NCI-H1105 (cell line): Measurements from ENCODE around the gene TP53BP2.

ENCODE experiments used
- DNase-seq: peaks from one replicate; lab custom pipeline; 2025; lab: John Stamatoyannopoulos, UW

Gene TP53BP2

DNA sequence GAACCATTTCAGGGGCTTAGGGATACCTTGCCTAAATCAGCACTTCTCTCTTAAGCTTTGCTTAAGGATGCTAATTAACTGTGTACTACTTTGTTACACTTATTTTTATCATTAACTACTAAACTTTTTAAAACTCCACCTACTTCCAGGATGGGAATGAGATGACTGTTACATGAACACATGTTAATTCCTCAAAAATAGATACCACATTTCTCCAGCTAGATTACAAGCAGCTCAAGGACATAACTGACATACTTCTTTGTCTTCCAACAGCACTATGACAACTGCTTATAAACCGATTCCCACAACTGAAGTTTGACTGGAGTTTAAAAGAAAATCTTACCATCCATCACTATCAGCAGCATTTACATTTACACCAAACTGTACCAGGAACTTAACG lies 53.7 kb downstream of the TP53BP2 start:
- DNase-seq = no peak

DNA sequence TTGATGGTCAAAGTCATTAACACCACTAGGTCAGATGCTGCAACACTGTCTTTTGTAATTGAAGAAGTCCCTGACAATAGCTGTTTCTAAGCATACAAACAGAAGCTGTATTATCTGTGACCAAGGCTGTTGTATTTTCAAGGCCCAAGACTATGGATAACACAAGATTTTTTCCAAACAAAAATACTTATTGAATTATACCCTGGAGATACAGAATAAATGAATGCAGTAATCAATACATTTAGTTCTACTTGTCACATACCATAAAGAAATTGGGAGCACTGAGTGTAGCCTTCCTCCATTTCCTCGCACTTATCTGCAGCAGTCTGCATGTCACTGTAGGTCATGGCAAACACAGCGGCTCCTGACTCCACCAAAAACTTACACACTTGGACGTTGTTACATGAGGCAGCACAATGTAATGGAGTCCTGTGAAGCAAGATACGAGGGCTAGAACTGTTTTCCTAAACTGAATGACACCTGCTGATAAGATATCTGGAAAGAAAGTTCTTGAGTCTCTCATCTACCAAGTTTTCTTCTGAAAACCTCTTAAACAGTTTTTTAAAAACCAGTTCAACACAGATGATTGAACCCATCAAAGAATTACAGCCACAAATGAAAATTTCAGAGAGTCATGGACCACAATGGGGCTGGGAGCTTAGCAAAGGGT lies 56.9 kb downstream of the TP53BP2 start:
- DNase-seq = no peak

GRCh38 chr1:223785808-223786207 lies 59.9 kb downstream of the TP53BP2 start:
- DNase-seq = no peak

GRCh38 chr1:223784541-223784940 lies 61.2 kb downstream of the TP53BP2 start:
- no peak for DNase-seq

- no peak for DNase-seq
These were observed 62.1 kb downstream of the TP53BP2 start for GRCh38 chr1:223783676-223784075.

DNA sequence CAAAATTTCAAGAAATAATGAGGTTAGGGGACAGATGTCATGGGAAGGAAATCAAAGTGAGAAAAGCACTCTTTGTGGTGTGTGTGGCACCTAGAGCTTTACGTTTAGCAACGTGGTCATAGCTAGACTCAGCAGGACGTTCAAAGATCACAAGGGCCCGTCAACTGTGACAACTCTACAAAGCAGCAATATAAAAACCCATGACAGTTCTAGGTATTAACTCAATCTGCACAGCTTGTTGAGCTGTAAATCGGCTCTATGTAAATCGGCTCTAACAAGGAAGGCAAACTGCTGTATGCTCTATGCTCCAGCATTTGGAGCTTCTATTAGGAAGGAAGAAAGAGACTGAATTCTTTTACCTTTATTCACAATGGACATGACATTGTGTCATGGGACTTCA lies 64.8 kb downstream of the TP53BP2 start:
- no peak for DNase-seq

GRCh38 chr1:223780318-223780717 lies 65.4 kb downstream of the TP53BP2 start:
- DNase-seq = no peak

- DNase-seq = no peak
These were observed 68.8 kb downstream of the TP53BP2 start for GRCh38 chr1:223776826-223777454.

- DNase-seq = no peak
These were observed 69.5 kb downstream of the TP53BP2 start for GRCh38 chr1:223776075-223776814.

DNA sequence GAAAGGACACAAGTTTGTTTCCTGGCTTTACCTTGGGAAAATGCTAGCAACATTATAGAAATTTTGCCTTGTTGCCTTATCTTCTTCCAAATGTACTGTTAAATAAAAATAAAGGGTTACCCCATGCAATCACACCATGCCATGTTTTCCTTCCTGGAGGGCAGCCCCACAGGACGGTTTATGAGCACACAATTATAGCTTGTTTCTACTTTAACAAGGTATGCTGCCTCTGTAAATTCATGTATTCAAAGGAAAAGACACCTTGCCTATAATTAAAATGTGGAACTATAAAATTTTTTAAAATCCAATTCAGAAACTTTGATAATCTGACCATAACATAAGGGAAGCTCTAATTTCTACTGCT lies 70.1 kb downstream of the TP53BP2 start:
- DNase-seq = no peak

DNA sequence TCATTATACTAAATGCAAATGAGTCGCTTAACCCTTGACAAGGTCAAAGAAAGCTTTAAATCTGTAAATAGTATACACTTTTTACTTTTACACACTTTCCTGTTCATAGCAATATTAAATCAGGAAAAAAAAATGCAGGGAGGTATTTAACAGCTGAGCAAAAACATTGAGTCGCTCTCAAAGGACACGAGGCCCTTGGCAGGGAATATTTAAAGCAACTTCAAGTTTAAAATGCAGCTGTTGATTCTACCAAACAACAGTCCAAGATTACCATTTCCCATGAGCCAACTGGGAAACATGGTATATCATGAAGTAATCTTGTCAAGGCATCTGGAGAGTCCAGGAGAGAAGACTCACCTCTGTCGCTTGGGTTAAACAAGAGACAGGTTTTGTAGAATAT lies 70.7 kb downstream of the TP53BP2 start:
- no peak for DNase-seq

DNA sequence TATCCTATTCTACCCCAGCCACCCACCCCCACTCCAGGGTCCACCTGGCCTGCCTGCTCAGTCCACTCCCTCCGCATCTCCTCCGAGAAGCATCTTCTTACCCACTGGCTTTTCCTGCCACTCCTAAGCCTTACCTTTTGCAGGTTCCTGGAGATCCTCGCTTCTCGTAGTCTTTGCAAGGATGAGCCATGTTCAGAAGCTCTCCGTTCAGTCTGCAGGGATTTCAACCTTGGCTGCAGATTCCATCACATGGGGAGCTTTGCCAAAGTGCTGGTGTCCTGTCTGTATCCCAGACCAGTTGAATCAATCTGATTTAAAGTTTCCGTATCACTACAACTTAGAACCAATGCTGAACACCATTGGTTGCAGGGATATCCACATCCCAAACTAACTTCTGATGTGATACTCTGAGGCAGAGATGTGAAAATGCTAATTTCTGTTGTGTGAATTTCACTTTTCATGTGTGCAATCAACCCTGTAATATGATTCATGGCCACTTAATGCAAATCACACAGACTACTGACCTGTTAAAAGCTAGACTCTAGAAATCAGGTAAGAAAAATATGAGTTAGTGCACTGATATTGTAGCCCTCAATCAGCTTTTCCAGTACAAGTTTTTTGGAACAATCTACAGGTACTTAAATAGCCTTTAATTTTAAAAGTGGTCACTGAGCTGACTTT lies 71.5 kb downstream of the TP53BP2 start:
- no peak for DNase-seq

DNA sequence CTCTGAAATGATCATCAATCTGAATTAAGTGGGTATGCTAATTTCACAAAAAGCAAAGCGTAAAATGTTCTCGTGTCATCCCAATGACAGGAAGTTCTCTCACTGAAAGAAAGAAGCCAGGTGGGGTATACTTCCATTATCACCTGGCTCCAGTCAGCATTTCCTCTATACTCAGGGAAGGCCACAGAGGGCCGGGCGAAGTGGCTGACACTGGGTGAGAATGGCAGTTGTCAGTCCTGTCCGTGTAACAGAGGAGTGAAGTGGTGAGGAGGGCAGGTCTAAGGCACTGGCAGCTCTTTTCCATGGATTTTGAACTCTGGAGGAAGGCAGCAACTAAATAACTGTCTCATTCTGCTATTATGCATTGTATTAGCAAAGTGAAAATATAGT lies 73.0 kb downstream of the TP53BP2 start:
- DNase-seq = no peak

DNA sequence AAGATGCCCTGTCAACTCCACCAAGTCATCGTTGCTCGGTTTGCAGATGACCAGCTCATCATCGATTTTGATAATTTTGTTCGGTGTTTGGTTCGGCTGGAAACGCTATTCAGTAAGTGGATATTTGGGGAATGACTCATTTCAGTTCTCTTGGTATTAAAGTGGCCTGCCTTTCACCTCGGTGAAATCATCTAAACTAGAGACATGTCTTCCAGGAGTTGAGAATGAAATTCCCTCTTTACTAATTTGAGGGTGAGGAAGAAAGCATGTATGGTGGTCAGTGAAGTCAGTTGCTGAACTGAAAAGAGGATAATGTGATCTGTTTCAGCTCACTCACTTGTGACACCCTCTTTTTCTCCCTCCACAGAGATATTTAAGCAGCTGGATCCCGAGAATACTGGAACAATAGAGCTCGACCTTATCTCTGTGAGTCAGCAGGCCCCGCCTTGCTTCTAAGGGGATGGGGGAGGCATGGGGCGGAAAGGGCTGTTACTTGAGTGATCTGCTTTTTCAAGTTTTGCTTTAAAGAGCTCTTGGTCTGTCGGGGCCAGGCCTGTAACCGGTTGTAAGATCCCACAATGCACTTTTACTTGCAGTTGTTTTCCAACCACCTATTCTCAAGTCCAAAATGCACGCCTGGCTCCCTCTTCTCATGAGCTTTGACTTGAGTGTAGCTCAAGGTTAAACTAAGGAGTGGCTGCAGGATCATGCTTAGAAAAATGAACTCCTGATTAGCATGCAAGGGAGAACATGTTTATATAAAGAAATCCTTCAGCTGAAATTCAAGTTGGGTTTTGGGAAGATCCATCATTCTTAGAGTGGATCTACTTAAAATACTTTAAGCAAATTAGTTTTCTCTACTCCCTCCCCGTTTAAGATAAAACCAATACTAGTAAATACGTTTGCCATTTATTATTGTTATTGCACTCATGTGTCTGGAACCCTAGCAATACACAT lies 73.7 kb downstream of the TP53BP2 start:
- DNase-seq = no peak

- no peak for DNase-seq
These were observed 74.3 kb downstream of the TP53BP2 start for GRCh38 chr1:223771469-223771813.

DNA sequence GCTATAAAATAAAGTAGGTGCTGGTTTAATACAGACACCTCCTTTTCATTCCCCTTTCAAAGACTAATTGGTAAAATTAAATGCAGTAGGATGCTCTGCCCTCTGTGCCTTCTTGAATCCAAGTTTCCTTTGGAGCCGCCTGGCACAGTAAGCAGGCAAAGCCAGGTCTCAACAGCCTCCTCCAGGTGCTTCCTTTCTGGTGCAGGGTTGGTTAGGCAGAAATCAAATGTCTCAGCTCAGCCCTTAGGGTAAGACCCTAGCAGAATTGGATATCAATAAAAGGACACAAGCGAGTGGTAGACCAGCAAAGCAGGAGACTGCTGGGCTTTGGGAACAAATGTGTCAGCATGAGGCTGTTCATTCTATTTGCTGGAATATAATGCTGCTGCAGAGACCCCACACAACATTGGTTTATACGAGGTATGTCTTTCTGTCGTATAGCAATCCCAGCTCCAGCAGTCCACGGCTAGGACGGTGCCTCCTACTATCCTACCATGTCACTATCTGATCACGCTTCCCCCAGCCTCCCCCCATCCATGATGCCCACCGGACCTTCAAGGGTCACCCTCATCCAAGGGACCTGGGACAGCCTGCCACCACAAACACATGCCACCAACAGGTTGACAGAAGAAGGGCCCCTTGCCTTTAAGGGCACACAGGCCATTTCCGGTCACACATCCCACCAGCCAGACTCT lies 75.0 kb downstream of the TP53BP2 start:
- no peak for DNase-seq

DNA sequence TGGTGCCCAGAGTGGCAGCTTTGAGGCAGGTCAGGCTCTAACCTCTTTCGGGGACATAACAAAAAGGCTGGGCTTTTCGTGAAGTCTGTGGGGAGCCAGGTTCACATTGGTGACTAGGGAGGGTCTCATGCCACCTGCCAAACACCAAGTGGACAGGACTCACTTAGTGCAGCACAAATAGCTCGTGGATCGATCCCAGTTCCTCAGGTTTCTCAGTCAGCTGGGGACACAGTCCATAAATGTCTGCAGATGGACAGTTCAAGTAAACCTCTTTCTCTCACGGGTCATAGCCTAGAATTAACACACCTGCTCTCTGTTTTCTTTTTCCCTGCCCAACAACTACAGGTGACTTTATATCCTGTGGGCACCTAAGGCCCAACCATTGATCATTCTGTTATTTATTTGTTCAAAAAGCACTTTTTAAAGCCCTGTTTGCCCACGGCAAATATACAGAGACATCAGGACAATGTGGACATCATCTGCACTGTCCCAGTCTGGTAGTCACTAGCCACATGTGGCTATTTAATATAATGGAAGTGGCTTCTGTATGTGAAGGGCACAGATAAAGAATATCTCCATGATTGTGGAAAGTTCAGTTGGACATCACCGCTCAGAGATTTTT lies 79.9 kb downstream of the TP53BP2 start:
- DNase-seq = no peak

GRCh38 chr1:223765036-223765718 lies 80.6 kb downstream of the TP53BP2 start:
- DNase-seq = no peak

GRCh38 chr1:223763881-223764280 lies 81.9 kb downstream of the TP53BP2 start:
- DNase-seq = no peak

GRCh38 chr1:223763251-223763650 lies 82.5 kb downstream of the TP53BP2 start:
- DNase-seq = no peak
